HG03135 (cell line): ENCODE measurements around the gene CLP1.

Source experiments
- ATAC-seq: cut with Tn5 transposase; IDR thresholded peaks from one replicate; pipeline ENCODE4 v1.9.1; 2021; ENCODE audit warnings: mild to moderate bottlenecking, moderate library complexity; ENCODE audit not compliant: unreplicated experiment

CLP1 gene

GRCh38 chr11:57657194-57658022, at the start of gene CLP1:
Gene CLP1 (plus strand): TSS chr11:57657762. CDS start chr11:57659477, 1,715 bp downstream.
- ATAC-seq: peak; percentile 99

GRCh38 chr11:57610170-57610569, 47.4 kb upstream of the CLP1 start:
- no peak for ATAC-seq

- no peak for ATAC-seq
Observed at GRCh38 chr11:57614234-57614772, 43.3 kb upstream of the CLP1 start.

- no peak for ATAC-seq
Observed at GRCh38 chr11:57615308-57615707, 42.3 kb upstream of the CLP1 start.

GRCh38 chr11:57616595-57616994, 41.0 kb upstream of the CLP1 start:
- no peak for ATAC-seq

GRCh38 chr11:57618438-57618837, 39.1 kb upstream of the CLP1 start:
- ATAC-seq: no peak

- no peak for ATAC-seq
Observed at GRCh38 chr11:57619331-57619730, 38.2 kb upstream of the CLP1 start.

GRCh38 chr11:57620467-57620866, 37.1 kb upstream of the CLP1 start:
- ATAC-seq: no peak

GRCh38 chr11:57622263-57622662, 35.3 kb upstream of the CLP1 start:
- ATAC-seq: no peak

GRCh38 chr11:57624864-57625263, 32.7 kb upstream of the CLP1 start:
- no peak for ATAC-seq

- no peak for ATAC-seq
Observed at GRCh38 chr11:57626895-57627294, 30.7 kb upstream of the CLP1 start.

GRCh38 chr11:57630171-57630570, 27.4 kb upstream of the CLP1 start:
- ATAC-seq: no peak

- ATAC-seq: no peak
Observed at GRCh38 chr11:57632116-57632515, 25.4 kb upstream of the CLP1 start.

GRCh38 chr11:57633394-57634070, 24.0 kb upstream of the CLP1 start:
- ATAC-seq: no peak

GRCh38 chr11:57634311-57634710, 23.3 kb upstream of the CLP1 start:
- ATAC-seq: no peak

GRCh38 chr11:57635246-57635645, 22.3 kb upstream of the CLP1 start:
- no peak for ATAC-seq

GRCh38 chr11:57637626-57638004, 19.9 kb upstream of the CLP1 start:
- no peak for ATAC-seq

GRCh38 chr11:57638005-57638781, 19.4 kb upstream of the CLP1 start:
- no peak for ATAC-seq

- ATAC-seq: no peak
Observed at GRCh38 chr11:57638811-57639320, 18.7 kb upstream of the CLP1 start.

- ATAC-seq: no peak
Observed at GRCh38 chr11:57639321-57640067, 18.1 kb upstream of the CLP1 start.
